OCI-LY7 (cell line): ENCODE data around the gene CD22.

Source experiments
- EZH2phosphoT487 ChIP-seq: fragments of 200-600 bp; sonication (generic); IDR thresholded peaks from 2 replicates; pipeline ENCODE4 v1.6.1; 2018; ENCODE audit warnings: low read depth, borderline replicate concordance, mild to moderate bottlenecking, mixed run types, antibody characterized with exemption, low read length, moderate library complexity, mixed read lengths
- TF ChIP-seq, protein P1 (sequence below): fragments of 200-600 bp; sonication (generic); conservative IDR thresholded peaks from 2 replicates; pipeline ENCODE4 v1.5.1; 2014; ENCODE audit warnings: mild to moderate bottlenecking, antibody characterized with exemption, low read length, moderate library complexity, mixed read lengths

DNA sequence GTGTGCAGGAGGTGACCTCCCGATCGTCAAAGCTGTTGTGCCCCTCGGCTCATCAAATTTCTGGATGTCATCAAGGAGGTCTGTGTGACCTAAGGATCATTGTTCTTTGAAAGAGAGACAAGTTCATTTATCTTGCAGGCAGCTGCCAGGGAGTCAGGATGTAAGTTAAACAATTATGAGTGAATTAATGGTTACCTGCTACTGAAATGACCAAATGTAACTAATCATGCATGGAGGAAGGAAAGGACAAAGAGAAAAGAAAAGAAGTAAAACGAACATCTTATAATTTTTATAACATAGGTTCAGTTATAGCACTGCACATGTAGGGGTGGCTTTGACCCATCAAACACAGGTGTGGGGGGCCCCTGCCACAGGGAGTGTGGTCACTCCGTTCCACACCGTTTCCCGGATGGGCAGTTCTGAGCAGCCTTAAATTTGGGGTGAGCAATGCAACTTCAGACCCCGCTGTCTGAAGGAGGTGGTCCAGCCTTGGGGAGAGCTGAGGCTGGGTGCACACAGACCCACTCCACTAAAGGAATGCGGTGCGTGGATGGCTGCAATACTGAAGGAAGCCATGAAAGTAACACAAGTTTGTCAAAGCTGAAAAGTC is 5.3 kb downstream of the CD22 start:
- TF ChIP-seq, protein P1, sequence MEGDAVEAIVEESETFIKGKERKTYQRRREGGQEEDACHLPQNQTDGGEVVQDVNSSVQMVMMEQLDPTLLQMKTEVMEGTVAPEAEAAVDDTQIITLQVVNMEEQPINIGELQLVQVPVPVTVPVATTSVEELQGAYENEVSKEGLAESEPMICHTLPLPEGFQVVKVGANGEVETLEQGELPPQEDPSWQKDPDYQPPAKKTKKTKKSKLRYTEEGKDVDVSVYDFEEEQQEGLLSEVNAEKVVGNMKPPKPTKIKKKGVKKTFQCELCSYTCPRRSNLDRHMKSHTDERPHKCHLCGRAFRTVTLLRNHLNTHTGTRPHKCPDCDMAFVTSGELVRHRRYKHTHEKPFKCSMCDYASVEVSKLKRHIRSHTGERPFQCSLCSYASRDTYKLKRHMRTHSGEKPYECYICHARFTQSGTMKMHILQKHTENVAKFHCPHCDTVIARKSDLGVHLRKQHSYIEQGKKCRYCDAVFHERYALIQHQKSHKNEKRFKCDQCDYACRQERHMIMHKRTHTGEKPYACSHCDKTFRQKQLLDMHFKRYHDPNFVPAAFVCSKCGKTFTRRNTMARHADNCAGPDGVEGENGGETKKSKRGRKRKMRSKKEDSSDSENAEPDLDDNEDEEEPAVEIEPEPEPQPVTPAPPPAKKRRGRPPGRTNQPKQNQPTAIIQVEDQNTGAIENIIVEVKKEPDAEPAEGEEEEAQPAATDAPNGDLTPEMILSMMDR = no peak
- TF ChIP-seq EZH2phosphoT487 = no peak
